NT2/D1 (cell line): ENCODE data around the gene CHST8.

Source experiments
- SUZ12 ChIP-seq: IDR thresholded peaks from 2 replicates; pipeline ENCODE4 v1.6.1; 2011; ENCODE audit not compliant: insufficient read length, insufficient read depth; ENCODE audit errors: extremely low read depth
- ZNF274 ChIP-seq: IDR thresholded peaks from 2 replicates; pipeline ENCODE4 v1.6.1; 2011; ENCODE audit warnings: mild to moderate bottlenecking, low read depth, low read length

GRCh38 chr19:33639035-33639681 lies 17.4 kb downstream of the CHST8 start:
- TF ChIP-seq SUZ12 (no peak), ZNF274 (no peak)
